GM19193 (cell line): ENCODE results near the gene KCNMA1.

ENCODE experiments used
- POLR2A ChIP-seq: IDR thresholded peaks from 4 replicates; pipeline ENCODE4 v1.6.1; 2011; ENCODE audit not compliant: insufficient read depth, insufficient read length; ENCODE audit errors: extremely low read depth

The KCNMA1 gene

GRCh38 chr10:77498829-77499228, 138.8 kb downstream of the KCNMA1 start:
- TF ChIP-seq POLR2A = no peak

DNA sequence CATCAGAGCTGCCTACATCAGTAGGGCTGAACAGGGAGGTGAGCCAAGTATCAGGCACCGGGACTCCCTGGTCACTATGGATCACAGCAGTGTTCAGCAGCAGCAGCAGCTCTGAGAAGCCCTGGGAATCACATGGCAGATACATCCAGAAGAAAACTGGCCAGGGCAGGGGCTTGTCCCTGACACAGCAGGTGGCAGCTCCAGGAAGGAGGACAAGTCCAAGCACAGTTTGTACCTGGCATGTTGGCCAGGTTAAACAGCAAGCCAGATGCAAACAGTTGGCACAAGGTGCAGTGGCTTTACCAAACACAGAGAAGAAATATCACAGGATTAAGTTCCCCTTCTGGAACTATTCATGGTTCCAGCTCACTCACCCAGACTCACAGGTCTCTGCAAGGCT, 139.4 kb downstream of the KCNMA1 start:
- no peak for TF ChIP-seq POLR2A

- no peak for TF ChIP-seq POLR2A
Measured at GRCh38 chr10:77497748-77498147, 139.9 kb downstream of the KCNMA1 start.

DNA sequence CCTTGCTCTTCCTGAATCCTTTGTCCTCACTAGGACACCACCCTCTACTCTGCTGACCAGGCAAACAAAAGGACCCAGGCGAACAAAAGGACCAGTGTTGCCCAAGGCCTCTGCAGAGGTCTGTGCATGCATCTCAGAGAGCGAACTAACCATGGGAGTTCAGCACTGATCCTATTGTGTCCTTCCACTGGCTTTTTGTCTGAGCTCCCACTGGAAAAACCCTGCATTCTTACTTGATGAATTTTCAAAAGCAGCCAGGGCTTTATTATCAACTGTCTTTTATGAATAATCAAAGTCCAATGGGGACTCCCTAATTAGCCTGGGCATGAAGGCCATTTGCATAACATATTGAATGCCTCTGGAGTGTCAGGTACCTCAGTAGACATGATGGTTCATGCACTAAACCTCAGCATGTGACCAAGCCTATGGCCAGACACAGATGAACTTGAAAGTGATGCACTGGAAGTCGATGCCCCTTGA, 140.6 kb downstream of the KCNMA1 start:
- TF ChIP-seq POLR2A = no peak

DNA sequence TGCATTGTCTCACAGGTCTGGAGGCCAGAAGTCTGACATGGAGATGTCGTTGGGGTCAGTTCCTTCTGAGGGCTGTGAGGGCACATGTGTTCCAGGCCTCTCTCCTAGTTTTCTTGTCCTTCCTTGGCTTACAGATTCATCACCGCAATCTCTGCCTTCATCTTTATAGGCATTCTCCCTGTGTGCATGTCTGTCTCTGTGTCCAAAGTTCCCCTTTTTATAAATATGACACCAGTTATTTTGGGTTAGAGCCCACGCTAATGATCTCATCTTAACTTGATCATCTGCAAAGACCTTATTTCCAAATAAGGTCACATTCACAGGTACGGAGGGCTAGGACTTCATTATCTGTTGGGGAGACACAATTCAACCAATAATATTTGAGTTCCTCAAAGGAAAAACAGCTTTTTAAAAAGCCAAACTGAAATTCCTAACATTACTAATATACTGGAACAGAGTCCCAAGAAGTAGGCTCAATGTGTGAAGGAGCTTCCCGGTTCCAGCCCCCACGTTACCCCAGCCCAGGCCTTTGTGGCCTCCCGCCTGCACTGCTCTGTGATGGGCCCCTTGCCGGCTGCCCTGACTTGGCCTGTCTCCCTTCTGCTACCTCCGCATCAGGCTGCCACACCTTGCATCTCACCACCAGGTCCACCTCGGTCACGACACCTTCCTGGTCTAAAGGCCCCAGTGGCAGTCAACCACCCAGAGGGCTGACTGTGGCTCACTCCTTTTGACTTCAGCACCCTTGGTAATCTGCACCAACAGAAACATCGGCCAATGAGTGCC, 142.7 kb downstream of the KCNMA1 start:
- TF ChIP-seq POLR2A = no peak

DNA sequence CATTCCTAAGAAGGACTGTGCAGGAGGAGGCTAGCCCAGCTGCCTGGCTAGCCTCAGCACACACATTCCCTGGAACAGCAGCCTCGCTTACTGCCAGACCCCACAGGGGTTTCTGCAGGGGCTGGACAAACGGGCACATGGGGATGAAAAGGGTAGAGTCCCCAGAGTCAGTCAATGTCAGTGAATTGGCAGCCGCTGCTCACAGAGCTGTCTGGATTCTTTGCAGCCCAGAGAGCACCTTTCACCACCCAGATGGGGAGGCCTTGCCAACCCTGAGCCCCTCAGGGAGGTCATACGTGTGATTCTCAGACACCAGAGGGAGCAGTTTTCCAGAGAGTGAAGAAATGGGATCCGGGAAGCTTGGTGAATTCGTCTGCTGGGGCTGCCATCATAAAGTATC, 143.3 kb downstream of the KCNMA1 start:
- no peak for TF ChIP-seq POLR2A

DNA sequence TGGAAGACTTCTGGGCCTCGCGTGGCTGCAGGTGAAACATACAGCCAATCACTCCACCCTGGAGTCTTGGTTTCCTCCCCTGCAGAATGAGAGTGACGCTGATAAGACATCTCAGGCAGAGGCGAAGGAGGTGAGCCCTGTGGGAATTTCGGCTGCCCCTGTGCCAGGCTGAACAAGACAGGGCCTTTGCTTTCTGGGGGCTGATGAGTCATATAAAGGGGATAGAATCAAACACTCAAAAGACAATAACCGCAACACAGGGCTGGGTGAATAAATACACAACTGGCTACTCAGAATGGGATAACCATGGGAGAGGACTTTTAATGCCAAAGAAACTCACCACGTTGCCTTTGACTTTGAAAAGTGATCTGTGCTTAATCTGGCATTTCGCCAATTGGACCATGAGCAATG, 143.8 kb downstream of the KCNMA1 start:
- TF ChIP-seq POLR2A = no peak

GRCh38 chr10:77493239-77493806, 144.3 kb downstream of the KCNMA1 start:
- no peak for TF ChIP-seq POLR2A

DNA sequence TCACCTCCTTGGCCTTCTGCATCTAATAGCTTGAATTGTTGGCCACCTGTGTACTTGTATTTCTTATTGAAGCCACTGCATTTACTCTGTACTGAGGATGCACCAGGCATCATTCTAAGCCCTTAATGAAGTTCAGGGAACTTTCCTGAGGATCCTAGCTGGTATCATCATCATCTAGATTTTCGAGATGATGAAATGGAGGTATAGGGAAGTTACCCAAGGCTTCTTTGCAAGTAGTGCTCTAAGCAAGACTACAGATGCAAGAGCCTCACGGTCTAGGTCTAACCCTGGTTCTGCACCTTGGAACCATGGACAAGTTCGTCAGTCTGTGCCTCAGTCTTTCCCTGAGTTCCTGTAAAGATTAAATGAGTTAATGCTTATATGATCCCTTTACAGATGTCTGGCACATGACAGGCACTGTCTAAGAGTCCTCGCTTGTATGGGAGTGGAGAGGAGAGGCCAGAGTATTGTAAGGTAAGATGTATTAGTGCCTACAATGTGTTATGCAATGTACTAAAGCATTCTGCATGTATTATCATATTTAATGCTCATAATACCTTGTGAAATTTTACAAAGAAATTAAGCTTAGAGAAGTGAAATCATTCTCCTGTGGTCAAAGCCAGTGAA, 145.1 kb downstream of the KCNMA1 start:
- no peak for TF ChIP-seq POLR2A

GRCh38 chr10:77490534-77491314, 146.9 kb downstream of the KCNMA1 start:
- no peak for TF ChIP-seq POLR2A

- no peak for TF ChIP-seq POLR2A
Measured at GRCh38 chr10:77486517-77486916, 151.1 kb downstream of the KCNMA1 start.

DNA sequence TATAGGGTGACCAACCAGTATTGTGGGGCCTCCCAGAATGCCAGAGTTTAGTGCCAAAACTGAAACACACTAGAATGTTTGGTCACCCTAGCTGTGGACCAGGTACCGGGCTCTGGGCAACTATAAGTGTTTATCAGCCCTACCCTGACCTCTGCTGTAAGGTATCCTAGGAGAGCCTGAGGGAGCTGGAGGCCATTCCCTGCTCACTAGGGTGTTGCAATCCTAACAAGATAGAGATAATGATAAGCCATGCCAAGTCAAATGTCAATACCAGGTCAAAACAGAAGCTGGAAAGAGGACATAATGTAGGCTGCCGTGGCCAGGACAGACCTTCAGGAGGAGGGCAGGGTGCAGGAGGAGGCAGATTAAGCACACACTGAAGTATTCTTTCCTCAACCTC, 151.8 kb downstream of the KCNMA1 start:
- no peak for TF ChIP-seq POLR2A

- no peak for TF ChIP-seq POLR2A
Measured at GRCh38 chr10:77482072-77482471, 155.5 kb downstream of the KCNMA1 start.

DNA sequence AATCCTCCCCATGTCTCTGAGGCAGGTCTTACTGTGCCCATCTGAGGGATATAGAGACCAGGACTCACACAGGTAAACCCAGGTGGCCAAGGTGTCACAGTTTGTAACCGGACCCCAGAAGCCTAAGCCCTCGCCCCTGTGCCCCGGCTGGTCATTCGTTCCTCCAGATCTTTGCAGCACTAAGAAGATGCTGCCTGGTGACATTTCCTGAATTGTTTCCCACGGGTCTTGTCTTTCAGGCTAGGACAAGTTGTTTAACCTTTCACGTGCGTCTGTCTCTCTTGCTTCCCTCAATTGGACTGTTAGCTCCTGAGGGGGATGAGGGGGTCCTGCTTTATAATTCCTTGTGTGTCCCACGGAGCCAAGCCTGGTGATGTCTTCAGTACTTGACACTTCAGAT, 158.0 kb downstream of the KCNMA1 start:
- TF ChIP-seq POLR2A = no peak

DNA sequence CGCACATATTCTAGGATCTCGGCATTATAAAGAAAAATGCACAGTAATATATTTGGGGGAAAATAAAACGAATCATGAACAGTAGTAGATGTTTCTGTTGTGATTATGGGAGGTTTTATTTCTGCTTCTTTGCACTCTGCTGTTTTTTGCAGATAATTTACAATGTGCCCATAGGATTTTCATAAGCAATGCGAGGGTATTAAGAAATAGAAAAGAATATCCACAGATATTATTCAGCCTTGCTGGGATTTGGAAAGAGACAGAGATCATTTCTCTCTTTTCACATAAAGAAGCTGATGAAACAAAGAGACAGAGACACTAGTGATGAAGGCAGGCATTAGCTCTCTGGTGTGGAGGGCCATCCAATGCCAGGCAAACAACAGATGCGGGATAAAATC, 158.6 kb downstream of the KCNMA1 start:
- no peak for TF ChIP-seq POLR2A
